PC-9 (cell line): Measurements from ENCODE around the gene GPD2. TPM values are rescaled to one million over a fixed set of nuclear protein-coding genes. Genes with fewer than 3 reads are reported as not detected.

ENCODE experiments used
- BruUV-seq: library from RNA; stranded (reverse); fragments of 400-500 nt; replicated peaks from 2 replicates; lab custom pipeline; 2021; lab: Mats Ljungman, UMichigan
- CTCF ChIA-PET: fragments of 300-600 bp; sonication (Branson Sonifier 250); formaldehyde crosslinking; loops from one replicate; lab custom pipeline; 2022; ENCODE audit warnings: antibody characterized with exemption; lab: Charles Lee
- POLR2A ChIA-PET: fragments of 300-600 bp; sonication (Branson Sonifier 250); formaldehyde crosslinking; loops from one replicate; lab custom pipeline; 2022; ENCODE audit warnings: antibody characterized with exemption; ENCODE audit not compliant: unreplicated experiment; lab: Charles Lee
- DNase-seq, 2 experiments: peaks; one replicate each; pipeline versions ENCODE4 v3.0.0 to v3.0.0-alpha.2; 2015 to 2022; ENCODE audit warnings: mixed read lengths in 1 of 2
- H2AFZ ChIP-seq: fragments of 200-600 bp; sonication (generic); 2 replicates; pipeline ENCODE4 v1.8.1; 2017; ENCODE audit warnings: antibody characterized with exemption
- H3F3A ChIP-seq: fragments of 200-600 bp; sonication (generic); 2 replicates; pipeline ENCODE4 v1.8.1; 2017; ENCODE audit warnings: antibody characterized with exemption, mild to moderate bottlenecking, low read depth; ENCODE audit not compliant: insufficient read depth
- H3K27ac ChIP-seq: fragments of 200-600 bp; sonication (generic); 2 replicates; pipeline ENCODE4 v1.6.1; 2016; ENCODE audit warnings: mixed run types
- H3K27me3 ChIP-seq: fragments of 200-600 bp; sonication (generic); 2 replicates; pipeline ENCODE4 v1.6.1; 2016; ENCODE audit warnings: low read depth, mixed run types; ENCODE audit not compliant: insufficient read depth
- H3K36me3 ChIP-seq: fragments of 200-600 bp; sonication (generic); 2 replicates; pipeline ENCODE4 v1.6.1; 2016; ENCODE audit warnings: low read depth, mixed run types
- H3K4me1 ChIP-seq: fragments of 200-600 bp; sonication (generic); replicated peaks from 2 replicates; pipeline ENCODE4 v1.6.1; 2016; ENCODE audit warnings: mixed run types; ENCODE audit not compliant: insufficient read depth
- H3K4me2 ChIP-seq: fragments of 200-600 bp; sonication (generic); 2 replicates; pipeline ENCODE4 v1.6.1; 2017; ENCODE audit warnings: mixed run types
- H3K4me3 ChIP-seq: fragments of 200-600 bp; sonication (generic); 2 replicates; pipeline ENCODE4 v1.6.1; 2016; ENCODE audit warnings: mixed run types
- H3K79me2 ChIP-seq: fragments of 200-600 bp; sonication (generic); 2 replicates; pipeline ENCODE4 v1.6.1; 2017; ENCODE audit warnings: low read depth, mixed run types
- H3K9me2 ChIP-seq: fragments of 200-600 bp; sonication (generic); 2 replicates; pipeline ENCODE4 v1.8.1; 2017; ENCODE audit warnings: mild to moderate bottlenecking; ENCODE audit not compliant: insufficient read depth
- H3K9me3 ChIP-seq: fragments of 200-600 bp; sonication (generic); 2 replicates; pipeline ENCODE4 v1.8.1; 2016; ENCODE audit warnings: low read depth; ENCODE audit not compliant: insufficient read depth
- H4K20me1 ChIP-seq: fragments of 200-600 bp; sonication (generic); 2 replicates; pipeline ENCODE4 v1.8.1; 2017; ENCODE audit not compliant: insufficient read depth
- EZH2 ChIP-seq: fragments of 200-600 bp; sonication (generic); IDR thresholded peaks from 2 replicates; pipeline ENCODE4 v1.8.0; 2017; ENCODE audit warnings: antibody characterized with exemption, low read depth
- intact Hi-C: fragments of 100-400 bp; cut with micrococcal nuclease; formaldehyde crosslinking; loops from one replicate; pipeline ENCODE4 v1.10.0; 2022; ENCODE audit not compliant: unreplicated experiment
- total RNA-seq: library from RNA; stranded (reverse); gene quantifications from 2 replicates; pipeline ENCODE4 v1.2.3, GENCODE V29; 2021
- TF ChIP-seq, protein P1 (sequence below): fragments of 200-600 bp; sonication (generic); conservative IDR thresholded peaks from 2 replicates; pipeline ENCODE4 v1.6.1; 2017; ENCODE audit warnings: mixed run types, antibody characterized with exemption, mild to moderate bottlenecking, moderate library complexity

Gene GPD2
- total RNA-seq, 1 experiment from 2014 or later = 47.1 TPM

DNA sequence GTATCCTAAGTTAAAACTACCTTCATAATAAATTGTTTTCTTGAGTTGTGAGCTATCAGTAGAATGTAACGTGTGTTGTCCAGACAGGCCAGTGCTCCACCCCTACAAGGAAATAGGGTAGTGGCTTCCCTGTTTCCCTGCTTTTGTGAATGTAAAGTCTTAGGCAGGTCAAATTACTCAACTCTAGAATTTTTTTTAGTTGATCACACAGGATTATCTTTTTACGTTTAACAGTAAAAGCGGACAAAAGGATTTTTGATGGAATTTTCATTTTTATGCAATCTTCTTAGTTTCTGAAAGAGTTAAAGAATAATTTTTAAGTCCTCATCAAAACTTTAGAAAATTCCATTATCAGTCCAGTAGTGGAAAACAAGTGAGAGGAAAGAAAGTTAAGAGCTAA is 38.2 kb downstream of the GPD2 start:
- H2AFZ ChIP-seq = no peak overlapping the region
- H3K9me3 ChIP-seq = no peaks in the 10 kb centered on the region
- no peak overlapping the region for H3K4me3 ChIP-seq
- POLR2A ChIA-PET = interaction anchor here (0.5 to 0.8 kb wide), 3 partner anchors 9 to 158 kb away, joined by 3 to 16 read pairs (median 10); no protein-coding TSS in a partner anchor
- CTCF ChIA-PET = no interaction called here
- H3K27ac ChIP-seq = no peak overlapping the region
- TF ChIP-seq EZH2 = no peak
- TF ChIP-seq, protein P1, sequence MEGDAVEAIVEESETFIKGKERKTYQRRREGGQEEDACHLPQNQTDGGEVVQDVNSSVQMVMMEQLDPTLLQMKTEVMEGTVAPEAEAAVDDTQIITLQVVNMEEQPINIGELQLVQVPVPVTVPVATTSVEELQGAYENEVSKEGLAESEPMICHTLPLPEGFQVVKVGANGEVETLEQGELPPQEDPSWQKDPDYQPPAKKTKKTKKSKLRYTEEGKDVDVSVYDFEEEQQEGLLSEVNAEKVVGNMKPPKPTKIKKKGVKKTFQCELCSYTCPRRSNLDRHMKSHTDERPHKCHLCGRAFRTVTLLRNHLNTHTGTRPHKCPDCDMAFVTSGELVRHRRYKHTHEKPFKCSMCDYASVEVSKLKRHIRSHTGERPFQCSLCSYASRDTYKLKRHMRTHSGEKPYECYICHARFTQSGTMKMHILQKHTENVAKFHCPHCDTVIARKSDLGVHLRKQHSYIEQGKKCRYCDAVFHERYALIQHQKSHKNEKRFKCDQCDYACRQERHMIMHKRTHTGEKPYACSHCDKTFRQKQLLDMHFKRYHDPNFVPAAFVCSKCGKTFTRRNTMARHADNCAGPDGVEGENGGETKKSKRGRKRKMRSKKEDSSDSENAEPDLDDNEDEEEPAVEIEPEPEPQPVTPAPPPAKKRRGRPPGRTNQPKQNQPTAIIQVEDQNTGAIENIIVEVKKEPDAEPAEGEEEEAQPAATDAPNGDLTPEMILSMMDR = no peak
- no peaks in the 10 kb centered on the region for H3K27me3 ChIP-seq
- H3K4me1 ChIP-seq = no peaks in the 10 kb centered on the region
- 0 out of 2 replicates have a peak, but pooled peaks cover 3% of the 10 kb centered on the region for H3K36me3 ChIP-seq
- no peaks in the 10 kb centered on the region; the same call in 1 of the 2 replicates for H3K79me2 ChIP-seq
- no peak for DNase-seq
- H3K4me2 ChIP-seq = no peak overlapping the region
- H4K20me1 ChIP-seq = no peaks in the 10 kb centered on the region
- no peaks in the 10 kb centered on the region for H3F3A ChIP-seq
- H3K9me2 ChIP-seq = no peaks in the 10 kb centered on the region
- intact Hi-C loops = no loop called here
- BruUV-seq = no TSS peak

- no peaks in the 10 kb centered on the region for H3K9me3 ChIP-seq
- no peaks in the 10 kb centered on the region for H3K79me2 ChIP-seq
- DNase-seq = no peak
- H3K27ac ChIP-seq = 0 out of 2 replicates have a peak overlapping the region, but pooled peaks have one; percentile 32
- ChIA-PET CTCF (no interaction called here), POLR2A (interaction anchor here (0.6 to 0.7 kb wide), 3 partner anchors 47 to 164 kb away, joined by 3 to 9 read pairs (median 3); no protein-coding TSS in a partner anchor)
- no peak overlapping the region for H3K4me3 ChIP-seq
- no peaks in the 10 kb centered on the region for H3F3A ChIP-seq
- BruUV-seq = no TSS peak
- H3K4me2 ChIP-seq = no peak overlapping the region
- H3K27me3 ChIP-seq = no peaks in the 10 kb centered on the region
- no peaks in the 10 kb centered on the region for H3K4me1 ChIP-seq
- no peak overlapping the region for H2AFZ ChIP-seq
- intact Hi-C loops = no loop called here
- TF ChIP-seq EZH2 = no peak
- TF ChIP-seq, protein P1 = no peak
- H3K36me3 ChIP-seq = 0 out of 2 replicates have a peak, but pooled peaks cover 3% of the 10 kb centered on the region
- H3K9me2 ChIP-seq = no peaks in the 10 kb centered on the region
- H4K20me1 ChIP-seq = no peaks in the 10 kb centered on the region
These were observed 40.1 kb downstream of the GPD2 start for GRCh38 chr2:156476021-156476849.

GRCh38 chr2:156476850-156477206 is 40.6 kb downstream of the GPD2 start:
- TF ChIP-seq EZH2 = no peak
- TF ChIP-seq, protein P1 = no peak
- no peaks in the 10 kb centered on the region for H3K27me3 ChIP-seq
- H3K9me2 ChIP-seq = no peaks in the 10 kb centered on the region
- H3K36me3 ChIP-seq = 0 out of 2 replicates have a peak, but pooled peaks cover 3% of the 10 kb centered on the region
- H3K4me3 ChIP-seq = no peak overlapping the region
- DNase-seq = peak; percentile 30 to 53
- ChIA-PET CTCF (no interaction called here), POLR2A (interaction anchor here (0.6 to 0.7 kb wide), 3 partner anchors 47 to 165 kb away, joined by 3 to 9 read pairs (median 3); no protein-coding TSS in a partner anchor)
- no TSS peak for BruUV-seq
- no peaks in the 10 kb centered on the region for H3K4me1 ChIP-seq
- no peaks in the 10 kb centered on the region for H3K79me2 ChIP-seq
- H2AFZ ChIP-seq = no peak overlapping the region
- no peaks in the 10 kb centered on the region for H3K9me3 ChIP-seq
- H4K20me1 ChIP-seq = no peaks in the 10 kb centered on the region
- intact Hi-C loops = no loop called here
- no peak overlapping the region for H3K4me2 ChIP-seq
- H3F3A ChIP-seq = no peaks in the 10 kb centered on the region
- peak overlapping the region; percentile 32; the same call in 1 of the 2 replicates for H3K27ac ChIP-seq
